Memory B cell (primary cell): ENCODE measurements around the gene CFAP300.
A peak's percentile ranks its signal among the peaks of the same experiment; 100 is the strongest.

Source experiments
- ATAC-seq: fragments of 150-1000 bp; cut with Tn5 transposase; 2 replicates; pipeline ENCODE4 v1.10.0; 2021; ENCODE audit warnings: low read depth, mild to moderate bottlenecking, moderate library complexity
- DNase-seq, 2 donors: peaks; one replicate each; pipeline ENCODE4 v3.0.0; 2022; ENCODE audit warnings: low spot score in 2 of 2
- H3K27ac Mint-ChIP-seq: one replicate; pipeline ENCODE4 v1.8.0; 2022; ENCODE audit warnings: mild to moderate bottlenecking, moderate library complexity, mixed read lengths
- H3K27me3 Mint-ChIP-seq: one replicate; pipeline ENCODE4 v1.8.0; 2022; ENCODE audit warnings: mixed read lengths
- H3K36me3 Mint-ChIP-seq: one replicate; pipeline ENCODE4 v1.8.0; 2022; ENCODE audit warnings: mild to moderate bottlenecking, mixed read lengths
- H3K4me1 Mint-ChIP-seq: one replicate; pipeline ENCODE4 v1.8.0; 2022; ENCODE audit warnings: mixed read lengths
- H3K4me3 Mint-ChIP-seq: one replicate; pipeline ENCODE4 v1.8.0; 2022; ENCODE audit warnings: mild to moderate bottlenecking, moderate library complexity, mixed read lengths
- H3K9me3 Mint-ChIP-seq: one replicate; pipeline ENCODE4 v1.8.0; 2022; ENCODE audit warnings: mixed read lengths

Gene CFAP300

GRCh38 chr11:102108734-102109440, 61.6 kb downstream of the CFAP300 start:
- Mint-ChIP-seq H3K27me3 (peaks cover 23% of the 10 kb centered on the region), H3K4me3 (peak overlapping the region; percentile 91)

GRCh38 chr11:102109896-102110760, 62.9 kb downstream of the CFAP300 start, which contains the start of gene YAP1:
Gene YAP1 (plus strand): TSS chr11:102110447. CDS start chr11:102110849, 402 bp downstream.
- Mint-ChIP-seq H3K4me1 (peaks cover 3% of the 10 kb centered on the region), H3K36me3 (peaks cover 1% of the 10 kb centered on the region), H3K27me3 (peaks cover 20% of the 10 kb centered on the region), H3K4me3 (peak within 1 kb of the TSS; percentile 91), H3K9me3 (no peaks in the 10 kb centered on the region), H3K27ac (peak within 1 kb of the TSS; percentile 9)
- DNase-seq (peak; percentile 56 to 69), ATAC-seq (peak; percentile 75)

More at GRCh38 chr11:102108734-102109440, 61.6 kb downstream of the CFAP300 start:
- Mint-ChIP-seq H3K27ac (no peak overlapping the region), H3K36me3 (peaks cover 1% of the 10 kb centered on the region), H3K4me1 (peaks cover 3% of the 10 kb centered on the region), H3K9me3 (peaks cover 3% of the 10 kb centered on the region)
- DNase-seq (no peak), ATAC-seq (no peak)

- H3K4me3 Mint-ChIP-seq: no peak overlapping the region
- peaks cover 20% of the 10 kb centered on the region for H3K27me3 Mint-ChIP-seq
- DNase-seq (peak in 1 of 2 donors; percentile 35), ATAC-seq (peak; percentile 22)
- H3K9me3 Mint-ChIP-seq: no peaks in the 10 kb centered on the region
- H3K27ac Mint-ChIP-seq: no peak overlapping the region
- peaks cover 1% of the 10 kb centered on the region for H3K36me3 Mint-ChIP-seq
- H3K4me1 Mint-ChIP-seq: peaks cover 3% of the 10 kb centered on the region
Measured at GRCh38 chr11:102110761-102111010, 63.4 kb downstream of the CFAP300 start.

- Mint-ChIP-seq H3K4me1 (peaks cover 3% of the 10 kb centered on the region), H3K4me3 (peak overlapping the region; percentile 69), H3K27me3 (peaks cover 20% of the 10 kb centered on the region), H3K27ac (no peak overlapping the region), H3K9me3 (no peaks in the 10 kb centered on the region), H3K36me3 (peaks cover 1% of the 10 kb centered on the region)
- ATAC-seq: no peak
- DNase-seq: peak; percentile 3 to 10
Measured at GRCh38 chr11:102111011-102111786, 64.0 kb downstream of the CFAP300 start.

- Mint-ChIP-seq H3K4me1 (peaks cover 3% of the 10 kb centered on the region), H3K36me3 (peaks cover 1% of the 10 kb centered on the region), H3K27me3 (peaks cover 19% of the 10 kb centered on the region), H3K9me3 (no peaks in the 10 kb centered on the region), H3K4me3 (peak overlapping the region; percentile 68), H3K27ac (no peak overlapping the region)
- peak in 1 of 2 donors; percentile 11 for DNase-seq
- no peak for ATAC-seq
Measured at GRCh38 chr11:102111787-102112508, 64.7 kb downstream of the CFAP300 start.

GRCh38 chr11:102112509-102112821, 65.2 kb downstream of the CFAP300 start:
- Mint-ChIP-seq H3K27me3 (peaks cover 14% of the 10 kb centered on the region), H3K4me3 (no peak overlapping the region), H3K9me3 (no peaks in the 10 kb centered on the region), H3K4me1 (peaks cover 3% of the 10 kb centered on the region), H3K36me3 (peaks cover 1% of the 10 kb centered on the region), H3K27ac (no peak overlapping the region)
- ATAC-seq: no peak
- DNase-seq: no peak

- H3K36me3 Mint-ChIP-seq: peaks cover 1% of the 10 kb centered on the region
- no peak overlapping the region for H3K27ac Mint-ChIP-seq
- H3K4me3 Mint-ChIP-seq: no peak overlapping the region
- no peak for DNase-seq
- H3K27me3 Mint-ChIP-seq: peaks cover 10% of the 10 kb centered on the region
- peaks cover 3% of the 10 kb centered on the region for H3K4me1 Mint-ChIP-seq
- ATAC-seq: no peak
- no peaks in the 10 kb centered on the region for H3K9me3 Mint-ChIP-seq
Measured at GRCh38 chr11:102114032-102114431, 66.8 kb downstream of the CFAP300 start.

GRCh38 chr11:102115557-102115956, 68.3 kb downstream of the CFAP300 start:
- Mint-ChIP-seq H3K9me3 (no peaks in the 10 kb centered on the region), H3K4me3 (no peak overlapping the region), H3K27ac (no peak overlapping the region), H3K36me3 (no peaks in the 10 kb centered on the region), H3K27me3 (peaks cover 8% of the 10 kb centered on the region), H3K4me1 (no peaks in the 10 kb centered on the region)
- no peak for ATAC-seq
- DNase-seq: no peak

GRCh38 chr11:102116453-102117205, 69.4 kb downstream of the CFAP300 start:
- no peaks in the 10 kb centered on the region for H3K9me3 Mint-ChIP-seq
- H3K27me3 Mint-ChIP-seq: peaks cover 8% of the 10 kb centered on the region
- DNase-seq (no peak), ATAC-seq (no peak)
- H3K36me3 Mint-ChIP-seq: no peaks in the 10 kb centered on the region
- H3K4me1 Mint-ChIP-seq: no peaks in the 10 kb centered on the region
- H3K4me3 Mint-ChIP-seq: no peak overlapping the region
- no peak overlapping the region for H3K27ac Mint-ChIP-seq

GRCh38 chr11:102117472-102118113, 70.4 kb downstream of the CFAP300 start:
- no peaks in the 10 kb centered on the region for H3K9me3 Mint-ChIP-seq
- peaks cover 8% of the 10 kb centered on the region for H3K27me3 Mint-ChIP-seq
- no peaks in the 10 kb centered on the region for H3K4me1 Mint-ChIP-seq
- no peak overlapping the region for H3K4me3 Mint-ChIP-seq
- no peak overlapping the region for H3K27ac Mint-ChIP-seq
- DNase-seq (no peak), ATAC-seq (no peak)
- H3K36me3 Mint-ChIP-seq: no peaks in the 10 kb centered on the region

GRCh38 chr11:102118937-102119336, 71.7 kb downstream of the CFAP300 start:
- ATAC-seq: no peak

GRCh38 chr11:102119997-102120396, 72.8 kb downstream of the CFAP300 start:
- Mint-ChIP-seq H3K9me3 (peaks cover 2% of the 10 kb centered on the region), H3K27me3 (peaks cover 6% of the 10 kb centered on the region), H3K27ac (no peak overlapping the region), H3K4me1 (no peaks in the 10 kb centered on the region), H3K36me3 (no peaks in the 10 kb centered on the region), H3K4me3 (no peak overlapping the region)
- DNase-seq (no peak), ATAC-seq (no peak)

More at GRCh38 chr11:102118937-102119336, 71.7 kb downstream of the CFAP300 start:
- Mint-ChIP-seq H3K27me3 (peaks cover 8% of the 10 kb centered on the region), H3K27ac (no peak overlapping the region), H3K36me3 (no peaks in the 10 kb centered on the region), H3K4me1 (no peaks in the 10 kb centered on the region), H3K9me3 (no peaks in the 10 kb centered on the region), H3K4me3 (no peak overlapping the region)
- DNase-seq: no peak
